GM19372 (cell line): ENCODE measurements around the gene PLEKHA5.
"Not testable (repeated sequence)": the region's sequence is repeated elsewhere in the genome, so short reads cannot be mapped to it uniquely, and the experiment has no call there.

ENCODE experiments used
- ATAC-seq: cut with Tn5 transposase; IDR thresholded peaks from one replicate; pipeline ENCODE4 v1.9.1; 2021; ENCODE audit warnings: mild to moderate bottlenecking, low read depth, moderate library complexity; ENCODE audit not compliant: unreplicated experiment

The PLEKHA5 gene

DNA sequence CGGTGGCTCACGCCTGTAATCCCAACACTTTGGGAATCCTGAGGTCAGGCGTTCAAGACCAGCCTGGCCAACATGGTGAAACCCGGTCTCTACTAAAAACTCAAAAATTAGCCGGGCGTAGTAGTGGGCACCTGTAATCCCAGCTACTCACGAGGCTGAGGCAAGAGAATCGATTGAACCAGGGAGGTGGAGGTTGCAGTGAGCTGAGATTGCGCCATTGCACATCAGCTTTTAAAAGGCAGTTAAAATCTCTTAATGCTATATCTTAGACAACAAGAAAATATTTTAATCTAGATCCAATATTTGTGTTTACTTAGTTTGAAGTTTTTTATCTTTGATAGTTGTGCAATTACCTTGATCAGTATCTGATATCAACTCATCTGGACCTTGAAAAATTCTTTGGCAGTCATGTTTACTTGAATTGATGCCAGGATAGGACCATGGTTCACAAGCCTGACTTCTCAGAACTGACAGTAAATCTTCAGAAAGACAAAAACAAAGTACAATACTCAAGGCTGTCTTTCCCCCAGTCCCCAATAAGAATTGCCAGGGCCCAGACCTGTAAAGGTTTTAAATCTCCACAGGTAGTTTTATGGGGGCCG lies 174.7 kb downstream of the PLEKHA5 start:
- no peak for ATAC-seq

DNA sequence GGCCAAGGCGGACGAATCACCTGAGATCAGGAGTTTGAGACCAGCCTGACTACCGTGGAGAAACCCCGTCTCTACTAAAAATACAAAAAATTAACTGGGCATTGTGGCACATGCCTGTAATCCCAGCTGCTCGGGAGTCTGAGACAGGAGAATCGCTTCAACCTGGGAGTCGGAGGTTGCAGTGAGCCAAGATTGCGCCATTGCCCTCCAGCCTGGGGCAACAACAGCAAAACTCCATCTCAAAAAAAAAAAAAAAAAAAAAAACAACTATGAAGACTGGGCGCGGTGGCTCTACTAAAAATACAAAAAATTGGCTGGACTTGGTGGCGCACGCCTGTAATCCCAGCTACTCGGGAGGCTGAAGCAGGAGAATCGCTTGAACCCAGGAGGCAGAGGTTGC lies 176.1 kb downstream of the PLEKHA5 start:
- ATAC-seq: not testable (repeated sequence)

DNA sequence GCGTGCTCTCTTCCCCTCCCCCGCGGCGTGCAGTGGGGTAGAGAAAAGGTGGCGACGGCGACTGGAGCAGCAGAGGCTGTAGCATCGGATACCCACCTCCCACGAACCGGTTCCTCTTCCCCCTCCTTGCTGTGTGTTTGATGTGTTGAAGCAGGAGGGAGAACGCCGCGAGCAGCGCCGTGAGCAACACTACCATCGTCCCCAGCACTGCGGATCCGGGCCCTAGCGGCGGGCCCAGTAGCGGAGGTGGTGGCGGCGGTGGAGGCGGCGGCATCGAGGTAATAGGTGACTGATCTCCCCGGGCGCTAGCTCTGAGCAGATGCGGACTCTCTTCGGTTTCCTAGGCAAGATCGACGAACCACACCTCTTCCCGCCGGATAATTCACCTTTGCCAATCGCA lies 176.8 kb downstream of the PLEKHA5 start:
- ATAC-seq: no peak

DNA sequence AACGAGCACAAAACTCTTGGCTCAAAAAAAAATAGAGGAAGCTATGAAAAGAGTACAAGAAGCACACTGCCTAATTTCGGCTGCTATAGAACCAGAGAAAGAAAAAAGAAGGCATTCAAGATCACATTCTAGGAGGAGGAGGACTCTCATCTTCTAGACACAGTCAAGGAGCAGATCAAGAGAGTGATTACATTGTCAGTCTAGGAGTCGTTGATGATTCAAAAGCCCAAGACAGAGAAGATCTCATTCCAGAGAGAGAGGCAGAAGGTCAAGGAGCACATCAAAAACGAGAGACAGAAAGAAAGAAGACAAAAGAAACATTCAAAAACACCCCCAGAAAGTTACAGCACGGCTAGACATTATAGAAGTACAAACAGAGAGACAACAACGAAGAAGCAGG lies 177.9 kb downstream of the PLEKHA5 start:
- no peak for ATAC-seq

DNA sequence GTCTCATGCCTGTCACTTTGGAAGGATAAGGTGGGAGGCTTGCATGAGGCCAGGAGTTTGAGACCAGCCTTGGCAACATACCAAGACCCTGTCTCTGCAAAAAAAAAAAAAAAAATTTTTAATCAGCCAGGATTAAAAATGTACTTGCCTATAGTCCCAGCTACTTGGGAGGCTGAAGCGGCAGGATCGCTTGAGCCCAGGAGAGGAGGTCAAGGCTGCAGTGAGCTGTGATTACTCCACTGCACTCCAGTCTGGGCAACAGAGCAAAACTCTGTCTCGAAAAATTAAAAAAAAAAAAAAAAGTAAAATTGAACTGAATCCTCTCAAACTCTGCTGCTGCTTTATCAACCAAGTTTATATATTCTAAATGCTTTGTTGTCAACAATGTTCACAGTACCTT lies 181.6 kb downstream of the PLEKHA5 start:
- no peak for ATAC-seq

DNA sequence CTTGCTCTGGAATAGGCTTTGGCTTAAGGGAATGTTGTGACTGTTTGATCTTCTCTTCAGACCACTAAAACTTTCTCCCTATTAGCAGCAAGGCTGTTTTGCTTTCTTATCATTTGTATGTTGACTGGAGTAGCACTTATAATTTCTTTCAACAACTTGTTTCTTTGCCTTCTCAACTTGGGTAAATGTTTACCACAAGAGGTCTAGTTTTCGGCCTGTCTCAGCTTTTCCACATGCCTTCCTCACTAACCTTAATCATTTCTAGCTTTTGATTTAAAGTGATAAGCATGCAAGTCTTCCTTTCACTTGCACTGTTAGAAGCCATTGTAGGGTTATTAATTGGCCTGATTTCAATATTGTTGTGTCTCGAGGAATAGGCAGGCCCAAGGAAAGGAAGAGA lies 183.1 kb downstream of the PLEKHA5 start:
- no peak for ATAC-seq

DNA sequence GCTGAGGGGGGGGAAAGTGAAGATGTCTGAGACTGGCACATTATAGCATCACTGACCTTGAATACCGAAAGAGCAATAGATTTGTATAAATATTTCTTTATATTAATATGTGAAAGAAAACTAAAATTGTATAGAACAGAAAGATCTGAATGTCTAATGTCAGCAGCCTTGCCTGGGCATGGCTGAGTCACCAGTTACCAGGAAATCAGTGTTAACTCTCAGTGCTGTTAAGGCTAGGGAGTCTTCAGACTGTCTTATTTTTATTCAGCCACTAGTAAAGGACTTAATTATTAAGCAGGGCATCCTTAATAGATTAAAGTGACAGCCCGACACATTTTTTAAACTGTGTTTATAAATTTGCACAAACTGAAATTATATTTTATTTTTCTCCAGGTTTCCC lies 186.9 kb downstream of the PLEKHA5 start:
- ATAC-seq: no peak

DNA sequence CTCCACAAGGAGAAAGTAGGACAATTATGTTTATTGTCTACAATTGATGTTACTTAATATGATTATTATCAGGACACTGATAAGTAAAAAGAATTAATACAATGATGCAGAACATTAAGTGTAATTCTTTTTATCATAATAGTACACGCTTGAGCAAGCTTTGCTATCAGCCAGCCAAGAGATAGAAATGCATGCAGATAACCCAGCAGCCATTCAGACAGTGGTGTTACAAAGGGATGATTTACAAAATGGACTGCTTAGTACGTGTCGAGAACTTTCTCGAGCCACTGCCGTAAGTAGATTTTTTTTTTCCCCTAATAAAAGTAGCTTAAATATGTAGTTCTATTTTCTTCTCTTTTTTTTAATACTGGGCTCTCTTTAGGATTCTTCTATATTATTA lies 192.8 kb downstream of the PLEKHA5 start:
- ATAC-seq: no peak

DNA sequence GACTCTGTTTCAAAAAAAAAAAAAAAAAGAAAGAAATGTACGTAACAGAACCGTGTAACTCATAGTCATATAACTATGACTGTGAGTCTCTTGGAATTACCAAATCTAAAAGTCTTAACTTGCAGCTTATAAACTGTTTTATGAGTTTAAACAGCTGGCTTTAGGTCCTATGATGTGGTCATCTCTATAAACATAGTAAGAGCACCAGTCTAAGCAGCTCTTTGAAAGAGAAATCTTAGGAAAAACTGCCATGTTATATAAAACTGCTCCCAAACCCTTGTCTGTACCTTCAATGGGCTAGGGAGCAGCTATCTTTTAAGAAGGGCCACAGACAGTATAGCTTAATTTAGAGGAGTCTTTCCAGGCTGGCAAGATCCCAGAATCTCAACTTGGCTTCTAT lies 194.3 kb downstream of the PLEKHA5 start:
- no peak for ATAC-seq

DNA sequence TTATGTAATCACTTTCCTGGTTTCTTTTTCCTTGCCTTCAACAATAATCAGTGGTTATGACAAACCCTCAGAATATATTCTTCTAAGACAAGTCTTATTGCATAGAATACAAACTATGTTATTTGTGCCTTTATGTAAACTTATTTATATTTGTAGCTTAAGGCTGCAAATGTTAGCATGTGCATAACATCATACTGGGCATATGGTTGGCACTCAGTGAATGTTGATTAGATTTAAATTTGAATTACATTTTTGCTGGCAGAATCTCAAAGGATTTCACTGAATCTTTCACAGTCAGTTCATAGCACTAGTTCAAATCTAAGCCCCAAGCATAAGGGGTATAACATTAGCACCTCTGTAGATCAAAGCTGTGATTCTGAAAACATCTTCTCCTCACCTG lies 196.6 kb downstream of the PLEKHA5 start:
- no peak for ATAC-seq

DNA sequence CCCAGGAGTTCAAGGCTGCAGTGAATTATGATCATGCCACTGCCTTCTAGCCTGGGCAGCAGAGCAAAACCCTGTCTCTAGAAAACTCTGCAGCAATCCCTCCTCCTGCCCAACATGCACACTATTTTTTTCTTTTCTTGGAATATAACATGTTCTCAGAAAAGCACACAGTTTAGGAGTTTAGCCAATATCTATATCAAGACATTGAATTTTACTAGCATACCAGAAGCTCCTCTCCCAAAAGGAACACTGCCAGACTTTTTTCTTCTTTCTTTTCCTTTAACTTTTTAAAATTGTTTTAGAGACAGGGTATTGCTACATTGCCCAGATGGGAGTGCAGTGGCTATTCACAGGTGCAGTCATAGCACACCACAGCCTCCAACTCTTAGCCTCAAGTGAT lies 202.7 kb downstream of the PLEKHA5 start:
- no peak for ATAC-seq

DNA sequence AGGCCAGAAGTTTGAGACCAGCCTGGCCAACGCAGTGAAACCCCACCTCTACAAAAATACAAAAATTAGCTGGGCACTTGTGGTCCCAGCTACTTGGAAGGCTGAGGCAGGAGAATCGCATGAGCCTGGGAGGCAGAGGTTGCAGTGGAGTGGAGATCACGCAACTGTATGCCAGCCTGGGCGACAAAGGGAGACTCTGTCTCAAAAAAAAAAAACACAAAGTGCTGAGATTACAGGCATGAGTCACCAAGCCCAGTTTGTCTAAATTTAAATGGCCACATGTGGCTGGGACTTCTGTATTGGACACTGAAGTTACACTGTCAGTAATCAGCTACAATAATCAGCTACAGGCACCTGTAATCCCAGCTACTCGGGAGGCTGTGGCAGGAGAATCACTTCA lies 208.9 kb downstream of the PLEKHA5 start:
- ATAC-seq: no peak

DNA sequence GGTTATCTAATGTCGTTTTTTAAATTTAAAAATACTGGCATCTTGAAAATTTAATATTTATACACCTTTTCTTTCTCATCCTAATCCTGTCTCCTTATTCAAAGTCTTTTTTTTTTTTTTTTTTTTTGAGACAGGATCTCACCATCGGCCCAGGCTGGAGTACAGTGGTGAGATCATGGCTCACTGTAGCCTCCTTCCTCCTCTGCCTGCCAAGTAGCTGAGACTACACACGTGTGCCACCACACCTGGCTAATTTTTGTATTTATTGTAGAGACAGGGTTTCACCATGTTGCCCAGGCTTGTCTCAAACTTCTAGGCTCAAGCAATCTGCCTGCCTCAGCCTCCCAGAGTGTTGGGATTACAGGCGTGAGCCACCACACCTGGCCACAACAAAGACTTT lies 221.3 kb downstream of the PLEKHA5 start:
- ATAC-seq: not testable (repeated sequence)

DNA sequence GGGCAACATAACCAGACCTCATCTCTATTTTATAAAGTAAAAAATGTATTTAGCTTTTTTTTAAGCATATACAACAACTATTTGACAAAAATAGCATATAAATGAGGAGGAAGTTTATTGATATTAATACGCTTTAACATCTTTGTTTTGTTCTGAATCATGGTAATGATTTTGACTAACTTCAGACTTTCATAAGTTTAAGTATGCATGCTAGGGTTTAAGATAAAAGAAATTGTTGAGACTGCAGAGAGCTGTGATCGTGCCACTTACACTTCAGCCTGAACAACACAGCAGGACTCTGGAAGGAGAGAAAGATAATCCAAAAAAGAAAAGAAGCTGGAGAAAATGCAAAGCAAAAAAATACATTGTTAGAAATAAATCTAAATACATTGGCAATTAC lies 221.8 kb downstream of the PLEKHA5 start:
- no peak for ATAC-seq

DNA sequence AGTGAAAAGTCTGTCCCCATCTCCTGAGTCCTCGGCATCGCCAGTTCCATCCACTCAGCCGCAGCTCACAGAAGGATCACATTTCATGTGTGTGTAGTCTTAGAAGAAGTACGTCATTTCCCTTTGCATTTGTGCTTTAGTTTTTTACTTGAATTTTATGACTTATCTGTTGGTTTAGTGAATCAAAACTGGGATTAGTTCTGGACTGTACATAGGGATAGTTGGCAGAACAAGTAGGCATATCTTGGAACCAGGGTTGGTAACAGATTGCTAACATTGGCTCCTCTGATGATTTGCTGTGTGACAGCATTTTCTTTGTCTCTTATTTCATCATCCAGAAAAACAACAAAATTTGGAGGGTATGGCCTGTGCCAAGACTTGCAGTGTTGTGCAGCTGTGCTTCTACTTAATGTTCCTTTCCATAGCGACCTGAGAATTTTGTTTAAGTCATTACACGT lies 240.2 kb downstream of the PLEKHA5 start:
- ATAC-seq: no peak

DNA sequence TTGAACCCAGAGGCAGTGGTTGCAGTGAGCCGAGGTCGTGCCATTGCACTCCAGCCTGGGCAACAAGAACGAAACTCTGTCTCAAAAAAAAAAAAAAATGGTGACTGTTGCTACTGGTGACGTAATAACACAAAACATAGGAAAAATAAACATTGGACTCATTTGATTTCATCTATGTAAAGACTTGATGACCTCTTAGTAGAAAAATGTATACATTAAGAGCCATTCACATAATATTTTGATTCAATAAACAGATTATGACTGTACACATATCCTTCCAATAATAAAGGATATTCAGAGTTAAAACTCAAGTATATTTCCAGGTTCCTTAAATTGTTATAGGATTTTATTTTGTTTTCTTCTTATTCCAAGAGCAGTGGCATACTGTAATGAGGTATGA lies 244.1 kb downstream of the PLEKHA5 start:
- ATAC-seq: no peak

DNA sequence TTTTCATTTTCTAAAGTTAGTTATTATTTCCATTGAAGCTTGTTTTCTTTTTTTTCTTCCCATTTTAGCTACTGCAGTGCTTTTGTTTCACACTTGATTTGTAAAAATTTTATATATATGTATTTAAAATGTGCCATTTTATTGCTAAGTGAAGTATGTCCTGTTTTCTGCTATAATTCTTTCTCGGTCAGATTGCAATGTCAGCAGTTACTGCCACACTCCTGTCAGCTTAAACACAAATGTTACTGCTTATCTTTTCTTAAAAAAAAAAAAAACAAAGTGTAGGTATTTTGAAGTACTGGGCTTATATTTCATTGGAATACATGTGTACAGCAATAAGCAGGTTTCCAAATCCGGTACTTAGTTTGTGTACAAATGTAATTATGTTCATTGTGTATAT lies 246.4 kb downstream of the PLEKHA5 start:
- ATAC-seq: no peak

DNA sequence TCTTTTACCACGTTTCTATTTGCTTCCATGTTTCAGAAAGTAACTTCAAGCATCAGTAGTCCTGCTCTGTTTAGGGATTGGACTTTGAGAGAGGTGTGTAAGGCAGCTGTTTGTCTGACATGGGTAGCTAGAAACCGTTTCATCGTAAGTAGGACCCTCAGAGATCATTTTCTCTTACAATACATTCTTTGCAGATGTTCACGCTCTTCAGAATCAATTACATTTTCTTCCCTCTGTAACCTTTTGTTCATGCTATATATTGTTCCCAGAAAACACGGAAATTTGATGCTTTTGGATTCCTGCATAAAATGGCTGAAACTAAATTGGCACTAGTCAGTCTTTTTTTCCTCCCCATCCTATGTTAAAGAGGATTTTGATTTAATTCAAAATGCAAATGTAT lies 247.2 kb downstream of the PLEKHA5 start:
- ATAC-seq: no peak

DNA sequence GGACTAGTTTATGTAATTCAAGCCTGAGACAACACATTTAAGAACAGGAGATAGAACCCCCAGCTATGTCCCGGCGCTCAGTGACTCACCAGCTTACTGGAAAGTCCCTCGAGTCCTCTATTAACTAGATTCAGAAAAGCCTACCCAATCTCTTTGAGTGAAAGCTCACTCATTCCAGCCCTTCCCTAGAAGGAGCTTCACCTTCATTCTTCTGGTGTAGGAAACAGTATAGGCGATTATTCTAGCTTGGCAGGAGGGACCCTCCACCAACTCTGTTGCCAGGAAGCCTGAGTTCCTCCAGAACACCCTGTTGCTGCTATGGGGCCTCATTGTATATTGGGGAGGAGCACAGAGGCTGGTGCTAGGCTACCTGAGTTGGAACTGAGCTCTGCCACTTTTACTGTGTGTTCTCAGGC lies 252.6 kb downstream of the PLEKHA5 start:
- ATAC-seq: peak; percentile 88

DNA sequence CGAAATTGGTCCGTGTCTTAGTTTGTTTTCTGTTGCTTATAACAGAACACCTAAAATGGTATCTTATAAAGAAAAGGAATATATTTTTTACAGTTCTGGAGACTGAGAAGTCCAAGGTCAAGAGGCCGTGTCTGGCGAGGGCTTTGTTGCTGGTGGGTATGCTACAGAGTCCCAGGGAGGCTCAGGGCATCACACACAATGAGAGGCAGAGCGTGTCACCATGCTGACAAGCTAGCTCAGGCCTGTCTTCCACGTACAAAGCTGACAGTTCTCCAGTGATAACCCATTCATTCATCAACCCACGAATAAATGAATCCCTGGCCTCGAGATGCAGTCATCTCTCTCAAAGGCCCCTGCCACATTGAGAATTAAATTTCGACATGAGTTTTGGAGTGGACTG lies 253.0 kb downstream of the PLEKHA5 start:
- ATAC-seq: no peak

DNA sequence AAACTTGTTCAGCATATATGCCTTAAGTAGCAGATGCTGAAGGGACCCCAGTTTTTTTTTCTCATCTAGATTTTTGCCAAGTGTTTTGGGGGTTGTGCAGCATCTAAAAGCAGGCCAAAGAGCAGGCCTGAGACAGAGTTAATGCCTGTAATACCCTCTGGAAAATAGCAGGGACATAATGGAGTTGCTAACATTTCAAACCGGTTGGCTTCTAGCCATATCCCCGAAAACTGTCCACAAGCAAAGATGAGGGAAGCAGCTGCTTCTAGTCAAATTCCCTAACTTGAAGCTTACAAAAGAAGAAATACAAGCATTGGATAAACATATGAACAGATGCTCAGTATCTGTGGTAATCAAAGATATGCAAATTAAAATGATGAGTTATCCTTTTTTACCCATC lies 257.6 kb downstream of the PLEKHA5 start:
- ATAC-seq: no peak

DNA sequence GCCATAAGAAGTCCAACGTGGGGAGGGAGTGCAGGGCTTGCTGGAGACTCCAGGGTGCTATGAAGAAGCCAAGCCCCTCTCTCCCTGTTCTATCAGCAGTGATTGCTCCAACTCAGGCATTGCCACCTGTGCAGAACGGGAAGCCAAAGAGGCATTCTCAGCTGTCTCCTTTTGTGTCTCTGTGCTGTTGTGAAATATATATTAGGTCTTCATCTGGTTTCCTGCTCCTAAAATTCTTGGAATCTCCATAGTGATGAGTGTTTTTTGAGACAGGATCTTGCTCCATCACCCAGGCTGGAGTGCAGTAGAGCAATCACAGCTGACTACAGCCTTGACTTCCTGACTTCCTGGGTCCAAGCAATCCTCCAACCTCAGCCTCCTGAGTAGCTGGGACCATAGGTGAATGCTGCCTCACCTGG lies 258.6 kb downstream of the PLEKHA5 start:
- ATAC-seq: no peak

DNA sequence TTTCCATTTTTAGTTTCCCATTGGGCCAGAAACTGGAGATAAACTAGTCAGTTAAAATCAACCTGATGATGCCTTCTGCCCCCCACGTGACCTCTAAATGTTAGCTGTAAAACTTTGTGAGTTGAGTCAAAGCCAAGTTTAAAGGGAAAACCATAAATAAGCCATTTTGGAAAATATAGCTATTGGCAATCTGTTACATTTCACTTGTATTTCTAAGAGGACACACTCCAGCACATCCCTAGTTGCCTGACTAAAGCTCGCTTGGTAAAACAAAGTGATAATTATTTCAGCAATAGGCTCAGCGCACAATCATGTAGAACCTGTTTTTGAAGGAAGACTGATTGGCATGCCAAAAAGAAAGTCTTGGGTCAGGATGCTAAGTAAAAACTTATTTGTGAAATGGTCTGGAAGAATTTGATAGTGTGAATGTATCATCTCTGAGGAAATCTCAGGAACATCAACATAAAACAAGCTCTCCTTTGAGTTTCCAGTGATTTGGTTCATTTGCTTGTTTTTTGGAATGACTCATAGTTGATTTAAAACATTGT lies 260.6 kb downstream of the PLEKHA5 start:
- no peak for ATAC-seq
